GM20000 (cell line): Measurements from ENCODE around the gene COL6A6.

Experiments
- DNase-seq: peaks from one replicate; pipeline ENCODE4 v3.0.0; 2012; ENCODE audit warnings: low spot score
- CTCF ChIP-seq: IDR thresholded peaks from 2 replicates; pipeline ENCODE4 v1.5.1; 2012; ENCODE audit warnings: mild to moderate bottlenecking, control low read depth; ENCODE audit errors: extremely low read depth, missing control alignments

COL6A6 gene

GRCh38 chr3:130514681-130515080, 2.3 kb upstream of the COL6A6 start:
- TF ChIP-seq CTCF: no peak

GRCh38 chr3:130515755-130516154, 1.2 kb upstream of the COL6A6 start:
- no peak for TF ChIP-seq CTCF
- no peak for DNase-seq

More at GRCh38 chr3:130514681-130515080, 2.3 kb upstream of the COL6A6 start:
- DNase-seq: no peak

- TF ChIP-seq CTCF: no peak
- DNase-seq: no peak
These were observed 625 bp downstream of the COL6A6 start for GRCh38 chr3:130517602-130518001.

- no peak for DNase-seq
- TF ChIP-seq CTCF: no peak
These were observed 2.8 kb downstream of the COL6A6 start for GRCh38 chr3:130519754-130520153.

GRCh38 chr3:130522399-130522798, 5.4 kb downstream of the COL6A6 start:
- no peak for TF ChIP-seq CTCF
- no peak for DNase-seq

GRCh38 chr3:130527426-130527825, 10.4 kb downstream of the COL6A6 start:
- no peak for DNase-seq
- TF ChIP-seq CTCF: no peak

- TF ChIP-seq CTCF: no peak
- DNase-seq: no peak
These were observed 11.1 kb downstream of the COL6A6 start for GRCh38 chr3:130528120-130528519.
